Testis (tissue), 2 donors: ENCODE measurements around the gene EXD1.

Source experiments
- CTCF ChIP-seq, 3 experiments: fragments of 450-650 bp in 2 of 3; fragments of 200-600 bp in 1 of 3; sonication (generic) in 1 of 3; IDR thresholded peaks; one replicate each; pipeline ENCODE4 v1.5.1; 2016 to 2019; ENCODE audit warnings: antibody characterized with exemption in 3 of 3, mild to moderate bottlenecking in 2 of 3, moderate library complexity in 1 of 3
- POLR2A ChIP-seq: fragments of 450-650 bp; IDR thresholded peaks from one replicate; pipeline ENCODE4 v1.6.1; 2017; ENCODE audit warnings: antibody characterized with exemption, mild to moderate bottlenecking, moderate library complexity

DNA sequence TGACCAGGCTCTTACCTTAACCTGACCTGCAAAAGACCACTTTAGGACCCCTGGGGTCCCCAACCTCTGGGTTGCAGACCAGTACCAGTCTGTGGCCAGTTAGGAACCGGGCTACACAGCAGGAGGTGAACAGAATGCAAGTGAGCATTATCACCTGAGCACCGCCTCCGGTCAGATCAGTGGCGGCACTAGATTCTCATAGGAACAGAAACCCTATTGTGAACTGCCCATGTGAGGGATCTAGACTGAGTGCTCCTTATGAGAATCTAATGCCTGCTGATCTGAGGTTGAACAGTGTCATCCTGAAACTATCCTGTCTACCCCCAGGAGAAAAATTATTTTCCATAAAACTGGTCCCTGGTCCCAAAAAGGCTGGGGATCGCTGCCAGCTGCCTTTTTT is 20.9 kb upstream of the EXD1 start:
- TF ChIP-seq POLR2A (no peak), CTCF (IDR thresholded peaks at IDR 0.05) (no peak)
